ENCODE measurements around the gene KCNT1. TPM values are rescaled to one million over a fixed set of nuclear protein-coding genes. Genes with fewer than 3 reads are reported as not detected.

The KCNT1 gene
- total RNA-seq, 1 donor from 2014 or later = not detected

DNA sequence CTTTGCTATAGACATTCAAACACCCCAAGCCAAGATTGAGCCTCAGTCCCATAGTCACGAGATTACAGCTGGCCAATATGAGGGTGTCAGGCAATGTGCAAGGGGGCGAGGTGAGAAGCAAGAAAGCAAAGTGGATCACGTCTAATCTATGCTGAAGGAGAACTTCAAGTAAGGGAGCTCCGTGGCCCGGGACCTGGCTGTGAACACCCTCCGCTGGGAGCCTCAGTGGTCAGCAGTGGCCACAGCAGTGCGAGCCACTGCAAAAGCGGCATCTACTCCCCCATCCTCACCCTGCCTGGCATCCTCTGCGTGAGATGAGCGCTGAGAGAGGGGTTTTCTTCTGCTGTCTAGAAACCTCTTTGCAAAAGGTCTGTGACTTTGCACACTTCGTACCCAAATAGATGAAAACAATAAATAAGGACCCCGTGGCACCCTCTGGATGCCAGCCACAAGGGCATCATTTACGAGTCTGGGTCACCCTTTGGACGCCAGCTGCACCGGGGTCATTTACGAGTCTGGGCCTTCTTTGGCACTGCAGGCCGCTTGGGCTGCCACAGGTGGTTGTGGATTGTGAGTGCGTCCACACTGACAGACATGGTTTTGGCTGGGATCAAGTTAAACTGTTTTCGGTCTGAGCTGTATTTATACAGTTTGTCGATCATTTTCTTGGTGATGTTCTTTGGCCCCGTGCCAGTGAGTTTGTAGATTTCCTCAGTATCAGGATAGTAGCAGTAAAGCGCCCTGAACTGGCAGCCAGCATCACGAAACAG, 109.0 kb downstream of the KCNT1 start:
- no peak for DNase-seq (ENCODE audit: low read depth)
- TF ChIP-seq, protein P1, sequence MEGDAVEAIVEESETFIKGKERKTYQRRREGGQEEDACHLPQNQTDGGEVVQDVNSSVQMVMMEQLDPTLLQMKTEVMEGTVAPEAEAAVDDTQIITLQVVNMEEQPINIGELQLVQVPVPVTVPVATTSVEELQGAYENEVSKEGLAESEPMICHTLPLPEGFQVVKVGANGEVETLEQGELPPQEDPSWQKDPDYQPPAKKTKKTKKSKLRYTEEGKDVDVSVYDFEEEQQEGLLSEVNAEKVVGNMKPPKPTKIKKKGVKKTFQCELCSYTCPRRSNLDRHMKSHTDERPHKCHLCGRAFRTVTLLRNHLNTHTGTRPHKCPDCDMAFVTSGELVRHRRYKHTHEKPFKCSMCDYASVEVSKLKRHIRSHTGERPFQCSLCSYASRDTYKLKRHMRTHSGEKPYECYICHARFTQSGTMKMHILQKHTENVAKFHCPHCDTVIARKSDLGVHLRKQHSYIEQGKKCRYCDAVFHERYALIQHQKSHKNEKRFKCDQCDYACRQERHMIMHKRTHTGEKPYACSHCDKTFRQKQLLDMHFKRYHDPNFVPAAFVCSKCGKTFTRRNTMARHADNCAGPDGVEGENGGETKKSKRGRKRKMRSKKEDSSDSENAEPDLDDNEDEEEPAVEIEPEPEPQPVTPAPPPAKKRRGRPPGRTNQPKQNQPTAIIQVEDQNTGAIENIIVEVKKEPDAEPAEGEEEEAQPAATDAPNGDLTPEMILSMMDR (IDR thresholded peaks at IDR 0.05; ENCODE audit: insufficient read depth, low read length, poor library complexity, severe bottlenecking) = no peak
- no peak overlapping the region for H3K4me3 ChIP-seq (ENCODE audit: low read depth, low read length)
- H3K27me3 ChIP-seq (ENCODE audit: control insufficient read depth, insufficient read depth, low read length) = no peaks in the 10 kb centered on the region
- H3K36me3 ChIP-seq (ENCODE audit: control insufficient read depth, insufficient read depth, low read length) = peaks cover 4% of the 10 kb centered on the region

DNA sequence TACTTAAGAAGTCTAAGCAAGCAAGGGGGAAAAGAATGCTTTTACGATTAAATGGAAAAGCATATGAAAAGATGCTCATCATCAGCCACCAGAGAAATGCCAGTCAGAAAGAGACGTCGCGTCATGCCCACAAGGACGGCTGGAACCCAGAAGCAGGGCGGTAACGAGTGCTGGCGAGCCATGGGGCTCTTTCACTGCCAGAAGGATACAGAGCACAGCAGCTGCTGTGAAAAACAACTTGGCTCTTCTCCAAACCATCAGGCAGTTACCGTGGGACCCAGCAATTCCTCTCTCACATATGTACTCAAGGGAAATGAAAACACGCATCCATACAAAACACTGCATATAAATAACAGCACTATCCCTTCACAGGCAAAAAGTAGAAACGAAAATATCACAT, 109.8 kb downstream of the KCNT1 start:
- no peaks in the 10 kb centered on the region for H3K27me3 ChIP-seq (ENCODE audit: control insufficient read depth, insufficient read depth, low read length)
- TF ChIP-seq, protein P1 (IDR thresholded peaks at IDR 0.05; ENCODE audit: insufficient read depth, low read length, poor library complexity, severe bottlenecking) = no peak
- no peak overlapping the region for H3K4me3 ChIP-seq (ENCODE audit: low read depth, low read length)
- no peak for DNase-seq (ENCODE audit: low read depth)
- H3K36me3 ChIP-seq (ENCODE audit: control insufficient read depth, insufficient read depth, low read length) = peaks cover 4% of the 10 kb centered on the region

DNA sequence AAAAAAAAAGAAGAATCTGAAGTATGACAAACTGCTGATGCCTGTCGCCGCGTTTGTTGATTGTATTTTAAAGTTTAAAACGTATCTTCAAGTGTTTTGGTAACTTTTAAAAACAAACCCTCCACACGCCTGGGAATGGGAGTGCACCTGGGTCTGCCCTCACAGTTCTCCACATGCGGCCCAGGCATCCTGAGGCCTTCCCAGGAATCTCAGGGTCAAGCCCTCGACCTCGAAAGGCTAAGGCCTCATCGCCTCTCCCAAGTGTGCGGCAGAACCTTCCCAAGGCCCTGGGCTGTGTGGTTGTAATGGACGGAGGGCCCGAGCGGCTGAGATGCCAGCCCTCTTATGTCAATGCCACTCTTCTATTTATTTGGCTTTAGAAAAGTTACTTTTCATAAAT, 111.0 kb downstream of the KCNT1 start:
- no peak for DNase-seq (ENCODE audit: low read depth)
- Histone ChIP-seq H3K4me3 (ENCODE audit: low read depth, low read length) (no peak overlapping the region), H3K36me3 (ENCODE audit: control insufficient read depth, insufficient read depth, low read length) (peaks cover 4% of the 10 kb centered on the region), H3K27me3 (ENCODE audit: control insufficient read depth, insufficient read depth, low read length) (no peaks in the 10 kb centered on the region)
- TF ChIP-seq, protein P1 (IDR thresholded peaks at IDR 0.05; ENCODE audit: insufficient read depth, low read length, poor library complexity, severe bottlenecking) = no peak

DNA sequence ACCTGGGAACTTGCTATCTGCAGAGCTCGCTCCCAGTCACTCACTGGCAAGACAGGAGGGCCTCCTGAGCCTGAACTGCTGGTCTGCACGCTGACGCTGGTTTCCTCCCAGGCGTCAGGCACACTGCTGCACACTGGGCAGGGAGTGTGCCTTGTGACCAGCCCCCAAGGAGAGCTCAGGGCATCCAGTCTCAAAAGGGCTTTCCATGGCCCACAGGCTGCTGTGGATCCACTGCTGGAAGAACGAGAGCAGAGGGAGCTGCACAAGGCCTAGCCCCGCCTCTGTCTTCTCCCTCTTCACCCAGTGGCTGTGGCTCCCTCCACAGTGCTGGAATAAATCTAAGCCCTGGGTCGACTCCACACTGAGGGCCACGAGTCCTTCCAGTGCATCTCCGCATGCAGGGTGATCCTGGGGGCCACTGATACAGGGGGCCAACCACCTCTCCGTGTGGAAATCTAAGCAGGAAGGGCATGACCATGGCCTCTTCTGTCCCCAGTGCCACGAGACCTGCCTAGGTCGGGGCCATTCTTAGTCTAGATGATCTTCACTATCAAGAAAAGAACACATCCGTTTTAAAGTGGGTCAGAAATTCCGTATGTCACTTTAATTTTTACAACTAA, 111.8 kb downstream of the KCNT1 start:
- TF ChIP-seq, protein P1 (IDR thresholded peaks at IDR 0.05; ENCODE audit: insufficient read depth, low read length, poor library complexity, severe bottlenecking) = no peak
- no peak for DNase-seq (ENCODE audit: low read depth)
- Histone ChIP-seq H3K4me3 (ENCODE audit: low read depth, low read length) (no peak overlapping the region), H3K27me3 (ENCODE audit: control insufficient read depth, insufficient read depth, low read length) (no peaks in the 10 kb centered on the region), H3K36me3 (ENCODE audit: control insufficient read depth, insufficient read depth, low read length) (peaks cover 7% of the 10 kb centered on the region)

DNA sequence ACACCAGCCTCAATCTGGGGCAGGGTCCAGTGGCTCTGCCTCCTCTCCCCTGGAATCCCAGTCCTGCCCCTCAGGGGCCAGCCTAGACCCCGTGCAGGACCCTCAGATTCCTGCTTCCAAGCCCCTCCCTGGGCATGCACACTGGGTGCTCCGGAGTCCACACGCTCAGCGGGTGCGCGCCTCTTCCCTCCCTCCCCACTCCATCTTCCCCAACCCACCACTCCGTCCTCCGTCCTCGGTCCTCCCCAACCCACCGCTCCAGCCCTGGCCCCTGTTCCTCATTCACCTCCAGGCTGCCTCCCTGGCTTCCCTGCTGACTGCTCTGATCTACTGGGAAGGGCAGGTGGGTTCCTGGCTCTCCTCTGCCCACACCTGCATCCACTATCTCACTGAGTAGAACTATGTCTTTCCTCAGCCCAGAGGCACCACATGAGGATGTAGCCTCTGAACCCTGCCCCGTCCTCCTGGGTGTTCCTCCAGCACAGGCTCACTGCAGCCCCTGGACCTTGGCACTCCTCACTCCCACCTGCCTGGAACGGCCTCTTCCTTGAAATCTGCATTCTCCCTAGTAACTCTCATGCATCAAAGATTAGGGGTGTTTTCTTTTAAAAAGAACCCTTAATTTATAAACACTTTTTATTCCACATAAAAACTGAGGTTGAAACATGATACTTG, 112.6 kb downstream of the KCNT1 start:
- Histone ChIP-seq H3K36me3 (ENCODE audit: control insufficient read depth, insufficient read depth, low read length) (peaks cover 7% of the 10 kb centered on the region), H3K27me3 (ENCODE audit: control insufficient read depth, insufficient read depth, low read length) (no peaks in the 10 kb centered on the region)
- TF ChIP-seq, protein P1 (IDR thresholded peaks at IDR 0.05; ENCODE audit: insufficient read depth, low read length, poor library complexity, severe bottlenecking) = no peak

More for the DNA sequence above, 112.6 kb downstream of the KCNT1 start:
- no peak overlapping the region for H3K4me3 ChIP-seq (ENCODE audit: low read depth, low read length)
- DNase-seq (ENCODE audit: low read depth) = no peak
